GM20431 (cell line): ENCODE data around the gene ZNF891.

Experiments
- in situ Hi-C: fragments of 300-500 bp; cut with MseI, MboI; formaldehyde crosslinking; loops from one replicate; pipeline ENCODE4 v1.15.0; 2020; ENCODE audit warnings: low sequenced_read_pairs; ENCODE audit not compliant: unreplicated experiment

Gene ZNF891

DNA sequence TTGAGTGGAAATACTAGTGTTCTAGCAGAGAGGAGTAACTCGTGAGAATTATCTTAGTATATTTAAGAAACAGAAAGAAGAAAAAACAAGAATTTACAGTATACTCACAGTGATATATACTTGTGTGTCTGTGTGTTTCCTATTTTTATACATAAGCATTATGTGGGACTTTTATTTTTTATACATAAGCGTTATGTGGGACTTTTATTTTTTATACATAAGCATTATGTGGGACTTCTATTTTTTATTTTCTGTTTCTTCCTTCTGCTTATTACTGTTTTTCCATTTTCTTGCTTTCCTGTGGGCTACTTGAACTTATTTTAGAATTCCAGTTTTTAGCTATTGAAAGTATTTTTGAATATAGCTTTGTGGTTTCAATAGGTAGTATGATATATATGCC lies 56.2 kb downstream of the ZNF891 start:
- in situ Hi-C loops = no loop called here

DNA sequence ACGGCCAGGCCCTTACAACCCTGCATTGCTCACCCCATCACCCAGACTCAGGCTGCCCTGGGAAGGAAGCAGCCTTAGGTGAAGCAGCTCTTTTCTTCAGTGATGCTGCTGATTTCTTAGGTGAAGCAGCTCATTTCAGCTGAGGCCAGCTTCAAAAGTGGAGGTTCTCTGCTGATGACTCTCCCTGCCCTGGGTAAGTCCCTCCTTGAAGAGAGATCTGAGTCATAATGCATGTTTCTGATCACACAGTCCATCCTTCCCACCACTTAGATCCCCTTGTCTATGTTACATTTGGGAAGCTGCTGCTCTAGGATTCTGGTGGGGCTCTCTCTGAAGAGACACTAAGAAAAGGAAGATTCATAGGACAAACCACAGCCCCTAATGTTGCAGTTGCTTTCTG lies 66.5 kb downstream of the ZNF891 start:
- in situ Hi-C loops = no loop called here

DNA sequence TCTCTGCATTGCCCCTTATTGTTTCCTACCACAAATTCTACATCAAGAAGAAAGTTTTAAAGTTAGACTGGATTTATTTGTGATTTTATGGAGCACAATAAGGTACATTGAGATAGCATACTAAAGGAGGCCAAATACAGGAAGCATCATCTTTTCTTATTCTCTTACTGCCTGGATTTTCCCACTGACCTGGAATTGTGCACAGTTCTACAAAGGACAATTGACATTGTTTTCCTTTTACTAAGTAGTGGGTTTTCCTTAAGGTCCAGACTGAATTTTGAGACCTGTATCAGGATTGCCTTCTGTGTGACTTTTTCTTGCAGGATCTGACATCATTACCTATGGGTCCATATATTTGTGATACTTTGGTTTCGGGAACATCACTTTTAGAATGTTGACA lies 68.1 kb downstream of the ZNF891 start:
- in situ Hi-C loops = no loop called here

DNA sequence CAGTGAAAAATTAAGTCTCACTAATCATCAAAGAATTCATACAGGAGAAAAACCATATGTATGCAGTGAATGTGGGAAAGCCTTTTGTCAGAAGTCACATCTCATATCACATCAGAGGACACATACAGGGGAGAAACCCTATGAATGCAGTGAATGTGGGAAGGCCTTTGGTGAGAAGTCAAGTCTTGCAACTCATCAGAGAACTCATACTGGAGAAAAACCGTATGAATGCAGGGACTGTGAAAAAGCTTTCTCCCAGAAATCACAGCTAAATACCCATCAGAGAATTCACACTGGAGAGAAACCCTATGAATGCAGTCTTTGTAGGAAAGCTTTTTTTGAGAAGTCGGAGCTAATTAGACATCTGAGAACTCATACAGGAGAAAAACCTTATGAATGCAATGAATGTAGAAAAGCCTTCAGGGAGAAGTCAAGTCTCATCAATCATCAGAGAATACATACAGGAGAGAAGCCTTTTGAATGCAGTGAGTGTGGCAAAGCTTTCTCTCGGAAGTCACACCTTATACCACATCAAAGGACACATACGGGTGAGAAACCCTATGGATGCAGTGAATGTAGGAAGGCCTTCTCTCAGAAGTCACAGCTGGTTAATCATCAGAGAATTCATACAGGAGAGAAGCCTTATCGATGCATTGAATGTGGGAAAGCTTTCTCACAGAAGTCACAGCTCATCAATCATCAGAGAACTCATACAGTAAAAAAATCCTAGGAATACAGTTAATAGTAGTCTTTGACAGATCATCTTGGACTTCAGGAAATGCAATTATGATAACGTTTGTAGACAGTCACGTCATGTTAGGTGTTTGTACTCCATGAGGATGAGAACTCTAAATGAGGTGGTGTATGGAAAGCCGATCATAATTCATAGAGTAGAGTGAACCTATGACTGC lies 71.6 kb downstream of the ZNF891 start:
- in situ Hi-C loops = no loop called here

DNA sequence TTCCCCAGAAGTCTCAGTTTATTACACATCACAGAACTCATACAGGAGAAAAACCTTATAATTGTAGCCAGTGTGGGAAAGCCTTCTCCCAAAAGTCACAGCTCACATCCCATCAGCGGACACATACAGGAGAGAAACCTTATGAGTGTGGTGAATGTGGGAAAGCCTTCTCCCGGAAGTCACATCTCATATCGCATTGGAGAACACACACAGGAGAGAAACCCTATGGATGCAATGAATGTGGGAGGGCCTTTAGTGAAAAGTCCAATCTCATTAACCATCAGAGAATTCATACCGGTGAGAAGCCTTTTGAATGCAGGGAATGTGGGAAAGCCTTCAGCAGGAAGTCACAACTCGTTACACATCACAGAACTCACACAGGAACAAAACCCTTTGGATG lies 72.6 kb downstream of the ZNF891 start:
- in situ Hi-C loops = no loop called here
